Erythroblast (primary cell): ENCODE data around the gene ZNF529.

Source experiments
- GATA1 ChIP-seq: IDR thresholded peaks from 2 replicates; pipeline ENCODE4 v1.6.1; 2011; ENCODE audit warnings: low read depth, mild to moderate bottlenecking, control low read depth, low read length, moderate library complexity
- POLR2A ChIP-seq: IDR thresholded peaks from 2 replicates; pipeline ENCODE4 v1.6.1; 2011; ENCODE audit warnings: mild to moderate bottlenecking, low read length

GRCh38 chr19:36508325-36508724 lies 64.8 kb downstream of the ZNF529 start:
- no peak for TF ChIP-seq POLR2A
- TF ChIP-seq GATA1 = no peak
